Lower leg skin (tissue), 3 donors: ENCODE results near the gene GPR162.
"Not testable (repeated sequence)": the region's sequence is repeated elsewhere in the genome, so short reads cannot be mapped to it uniquely, and the experiment has no call there.

Experiments
- POLR2A ChIP-seq, 2 donors: fragments of 450-650 bp; IDR thresholded peaks; one replicate each; pipeline ENCODE4 v1.6.1; 2016 to 2017; ENCODE audit warnings: antibody characterized with exemption in 2 of 2, mild to moderate bottlenecking in 1 of 2, moderate library complexity in 1 of 2
- TF ChIP-seq, protein P1 (sequence below), 3 donors: fragments of 450-650 bp; IDR thresholded peaks; one replicate each; pipeline ENCODE4 v1.5.1; 2016; ENCODE audit warnings: antibody characterized with exemption in 3 of 3, mild to moderate bottlenecking in 3 of 3, moderate library complexity in 2 of 3

DNA sequence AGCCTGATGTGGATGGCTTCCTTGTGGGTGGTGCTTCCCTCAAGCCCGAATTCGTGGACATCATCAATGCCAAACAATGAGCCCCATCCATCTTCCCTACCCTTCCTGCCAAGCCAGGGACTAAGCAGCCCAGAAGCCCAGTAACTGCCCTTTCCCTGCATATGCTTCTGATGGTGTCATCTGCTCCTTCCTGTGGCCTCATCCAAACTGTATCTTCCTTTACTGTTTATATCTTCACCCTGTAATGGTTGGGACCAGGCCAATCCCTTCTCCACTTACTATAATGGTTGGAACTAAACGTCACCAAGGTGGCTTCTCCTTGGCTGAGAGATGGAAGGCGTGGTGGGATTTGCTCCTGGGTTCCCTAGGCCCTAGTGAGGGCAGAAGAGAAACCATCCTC lies 48.7 kb downstream of the GPR162 start:
- TF ChIP-seq, protein P1, sequence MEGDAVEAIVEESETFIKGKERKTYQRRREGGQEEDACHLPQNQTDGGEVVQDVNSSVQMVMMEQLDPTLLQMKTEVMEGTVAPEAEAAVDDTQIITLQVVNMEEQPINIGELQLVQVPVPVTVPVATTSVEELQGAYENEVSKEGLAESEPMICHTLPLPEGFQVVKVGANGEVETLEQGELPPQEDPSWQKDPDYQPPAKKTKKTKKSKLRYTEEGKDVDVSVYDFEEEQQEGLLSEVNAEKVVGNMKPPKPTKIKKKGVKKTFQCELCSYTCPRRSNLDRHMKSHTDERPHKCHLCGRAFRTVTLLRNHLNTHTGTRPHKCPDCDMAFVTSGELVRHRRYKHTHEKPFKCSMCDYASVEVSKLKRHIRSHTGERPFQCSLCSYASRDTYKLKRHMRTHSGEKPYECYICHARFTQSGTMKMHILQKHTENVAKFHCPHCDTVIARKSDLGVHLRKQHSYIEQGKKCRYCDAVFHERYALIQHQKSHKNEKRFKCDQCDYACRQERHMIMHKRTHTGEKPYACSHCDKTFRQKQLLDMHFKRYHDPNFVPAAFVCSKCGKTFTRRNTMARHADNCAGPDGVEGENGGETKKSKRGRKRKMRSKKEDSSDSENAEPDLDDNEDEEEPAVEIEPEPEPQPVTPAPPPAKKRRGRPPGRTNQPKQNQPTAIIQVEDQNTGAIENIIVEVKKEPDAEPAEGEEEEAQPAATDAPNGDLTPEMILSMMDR (IDR thresholded peaks at IDR 0.05) = not testable (repeated sequence)
- TF ChIP-seq POLR2A (IDR thresholded peaks at IDR 0.05) = not testable (repeated sequence)
